Skin epidermis (tissue), 12 donors: Measurements from ENCODE around the gene DTNB.
"Not testable (repeated sequence)": the region's sequence is repeated elsewhere in the genome, so short reads cannot be mapped to it uniquely, and the experiment has no call there.

Source experiments
- H3K27ac ChIP-seq, 21 experiments: fragments of 200-600 bp; sonication (generic) in 11 of 21; one replicate each; pipeline ENCODE4 v1.5.0; 2020; ENCODE audit warnings: mild to moderate bottlenecking in 3 of 21, inconsistent platforms in 2 of 21, moderate library complexity in 2 of 21
- H3K4me3 ChIP-seq, 7 experiments: fragments of 200-600 bp; sonication (generic) in 2 of 7; one replicate each; pipeline ENCODE4 v1.5.0; 2020; ENCODE audit warnings: inconsistent platforms in 2 of 7, mild to moderate bottlenecking in 2 of 7, moderate library complexity in 1 of 7

The DTNB gene

GRCh38 chr2:25441353-25441752, 232.0 kb downstream of the DTNB start:
- H3K27ac ChIP-seq = no peak overlapping the region
- H3K4me3 ChIP-seq = no peak overlapping the region

- no peak overlapping the region for H3K4me3 ChIP-seq
- no peak overlapping the region for H3K27ac ChIP-seq
These were observed 234.6 kb downstream of the DTNB start for GRCh38 chr2:25438793-25439192.

- no peak overlapping the region for H3K27ac ChIP-seq
These were observed 235.3 kb downstream of the DTNB start for GRCh38 chr2:25437881-25438662.

GRCh38 chr2:25435421-25435820, 238.0 kb downstream of the DTNB start:
- H3K27ac ChIP-seq = no peak overlapping the region
- no peak overlapping the region for H3K4me3 ChIP-seq

More at GRCh38 chr2:25437881-25438662, 235.3 kb downstream of the DTNB start:
- H3K4me3 ChIP-seq = no peak overlapping the region

- H3K27ac ChIP-seq = no peak overlapping the region
- no peak overlapping the region for H3K4me3 ChIP-seq
These were observed 241.8 kb downstream of the DTNB start for GRCh38 chr2:25431604-25432003.

- Histone ChIP-seq H3K27ac (no peak overlapping the region), H3K4me3 (no peak overlapping the region)
These were observed 242.8 kb downstream of the DTNB start for GRCh38 chr2:25430556-25430955.

- no peak overlapping the region for H3K4me3 ChIP-seq
- H3K27ac ChIP-seq = no peak overlapping the region
These were observed 247.1 kb downstream of the DTNB start for GRCh38 chr2:25426326-25426725.

GRCh38 chr2:25424426-25425028, 248.8 kb downstream of the DTNB start:
- Histone ChIP-seq H3K27ac (no peak overlapping the region), H3K4me3 (no peak overlapping the region)

- H3K4me3 ChIP-seq = no peak overlapping the region
- H3K27ac ChIP-seq = peak overlapping the region in 1 of 21 experiments; percentile 70
These were observed 251.5 kb downstream of the DTNB start for GRCh38 chr2:25421820-25422411.

GRCh38 chr2:25421289-25421688, 252.1 kb downstream of the DTNB start:
- peak overlapping the region in 1 of 21 experiments; percentile 70 for H3K27ac ChIP-seq

GRCh38 chr2:25420820-25421237, 252.5 kb downstream of the DTNB start:
- Histone ChIP-seq H3K27ac (peak overlapping the region in 1 of 21 experiments; percentile 70), H3K4me3 (no peak overlapping the region)

More at GRCh38 chr2:25421289-25421688, 252.1 kb downstream of the DTNB start:
- no peak overlapping the region for H3K4me3 ChIP-seq

- no peak overlapping the region for H3K4me3 ChIP-seq
- peak overlapping the region in 1 of 21 experiments; percentile 38 for H3K27ac ChIP-seq
These were observed 253.6 kb downstream of the DTNB start for GRCh38 chr2:25419678-25420242.

GRCh38 chr2:25418944-25419677, 254.3 kb downstream of the DTNB start:
- Histone ChIP-seq H3K27ac (peak overlapping the region in 1 of 21 experiments; percentile 38), H3K4me3 (no peak overlapping the region)

GRCh38 chr2:25417715-25418369, 255.5 kb downstream of the DTNB start:
- Histone ChIP-seq H3K4me3 (no peak overlapping the region), H3K27ac (no peak overlapping the region)

- H3K27ac ChIP-seq = no peak overlapping the region
These were observed 256.7 kb downstream of the DTNB start for GRCh38 chr2:25416674-25417073.

GRCh38 chr2:25414781-25415180, 258.6 kb downstream of the DTNB start:
- Histone ChIP-seq H3K27ac (no peak overlapping the region), H3K4me3 (no peak overlapping the region)

More at GRCh38 chr2:25416674-25417073, 256.7 kb downstream of the DTNB start:
- H3K4me3 ChIP-seq = no peak overlapping the region

GRCh38 chr2:25413409-25413808, 260.0 kb downstream of the DTNB start:
- H3K4me3 ChIP-seq, H3K27ac ChIP-seq: not testable (repeated sequence)

GRCh38 chr2:25411753-25412152, 261.6 kb downstream of the DTNB start:
- no peak overlapping the region for H3K4me3 ChIP-seq
- no peak overlapping the region for H3K27ac ChIP-seq

GRCh38 chr2:25411281-25411680, 262.1 kb downstream of the DTNB start:
- H3K27ac ChIP-seq = no peak overlapping the region

More at GRCh38 chr2:25411281-25411680, 262.1 kb downstream of the DTNB start:
- no peak overlapping the region for H3K4me3 ChIP-seq
